Measurements from ENCODE around the gene SUV39H1. TPM values are rescaled to one million over a fixed set of nuclear protein-coding genes. Genes with fewer than 3 reads are reported as not detected.

SUV39H1 gene
- total and polyA plus RNA-seq, 2 of the 13 experiments (the other 11 are each of a cell fraction or from before 2014, with no cell fraction given), result 5.2 to 10.1 TPM

DNA sequence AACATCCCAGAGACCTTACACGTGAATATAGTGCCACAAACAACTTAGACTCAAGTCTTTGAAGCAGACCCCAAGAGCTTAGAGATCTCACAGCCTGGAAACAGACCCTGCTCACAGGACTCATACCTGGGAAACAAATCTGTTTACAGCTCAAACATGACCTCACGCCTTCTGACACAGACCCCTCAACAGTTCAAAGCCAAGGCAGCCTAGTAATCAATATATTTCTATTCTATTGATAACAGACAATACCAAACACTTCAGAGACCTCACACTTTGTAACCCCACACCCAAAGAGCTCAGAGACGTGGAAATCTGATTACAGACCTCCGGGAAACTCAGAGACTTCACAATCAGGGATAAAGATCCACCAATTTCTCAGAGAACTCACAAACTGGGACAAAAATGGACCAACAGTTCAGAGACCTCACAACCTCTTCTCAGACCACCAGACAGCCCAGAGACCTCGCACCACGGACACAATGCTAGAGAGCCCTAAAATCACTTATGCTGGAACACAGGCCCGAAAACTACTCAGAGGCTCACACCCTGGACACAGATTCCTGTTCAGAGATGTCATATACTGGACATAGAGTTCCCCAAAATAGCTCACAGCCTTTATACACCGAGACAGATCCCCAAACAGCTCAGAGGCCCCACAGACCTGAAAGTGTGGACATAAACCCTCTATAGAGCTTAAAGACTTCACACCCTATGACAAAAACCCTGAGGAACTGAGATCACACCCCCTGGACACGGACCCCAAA lies 14.8 kb downstream of the SUV39H1 start (continued):
- TF ChIP-seq, protein P1, sequence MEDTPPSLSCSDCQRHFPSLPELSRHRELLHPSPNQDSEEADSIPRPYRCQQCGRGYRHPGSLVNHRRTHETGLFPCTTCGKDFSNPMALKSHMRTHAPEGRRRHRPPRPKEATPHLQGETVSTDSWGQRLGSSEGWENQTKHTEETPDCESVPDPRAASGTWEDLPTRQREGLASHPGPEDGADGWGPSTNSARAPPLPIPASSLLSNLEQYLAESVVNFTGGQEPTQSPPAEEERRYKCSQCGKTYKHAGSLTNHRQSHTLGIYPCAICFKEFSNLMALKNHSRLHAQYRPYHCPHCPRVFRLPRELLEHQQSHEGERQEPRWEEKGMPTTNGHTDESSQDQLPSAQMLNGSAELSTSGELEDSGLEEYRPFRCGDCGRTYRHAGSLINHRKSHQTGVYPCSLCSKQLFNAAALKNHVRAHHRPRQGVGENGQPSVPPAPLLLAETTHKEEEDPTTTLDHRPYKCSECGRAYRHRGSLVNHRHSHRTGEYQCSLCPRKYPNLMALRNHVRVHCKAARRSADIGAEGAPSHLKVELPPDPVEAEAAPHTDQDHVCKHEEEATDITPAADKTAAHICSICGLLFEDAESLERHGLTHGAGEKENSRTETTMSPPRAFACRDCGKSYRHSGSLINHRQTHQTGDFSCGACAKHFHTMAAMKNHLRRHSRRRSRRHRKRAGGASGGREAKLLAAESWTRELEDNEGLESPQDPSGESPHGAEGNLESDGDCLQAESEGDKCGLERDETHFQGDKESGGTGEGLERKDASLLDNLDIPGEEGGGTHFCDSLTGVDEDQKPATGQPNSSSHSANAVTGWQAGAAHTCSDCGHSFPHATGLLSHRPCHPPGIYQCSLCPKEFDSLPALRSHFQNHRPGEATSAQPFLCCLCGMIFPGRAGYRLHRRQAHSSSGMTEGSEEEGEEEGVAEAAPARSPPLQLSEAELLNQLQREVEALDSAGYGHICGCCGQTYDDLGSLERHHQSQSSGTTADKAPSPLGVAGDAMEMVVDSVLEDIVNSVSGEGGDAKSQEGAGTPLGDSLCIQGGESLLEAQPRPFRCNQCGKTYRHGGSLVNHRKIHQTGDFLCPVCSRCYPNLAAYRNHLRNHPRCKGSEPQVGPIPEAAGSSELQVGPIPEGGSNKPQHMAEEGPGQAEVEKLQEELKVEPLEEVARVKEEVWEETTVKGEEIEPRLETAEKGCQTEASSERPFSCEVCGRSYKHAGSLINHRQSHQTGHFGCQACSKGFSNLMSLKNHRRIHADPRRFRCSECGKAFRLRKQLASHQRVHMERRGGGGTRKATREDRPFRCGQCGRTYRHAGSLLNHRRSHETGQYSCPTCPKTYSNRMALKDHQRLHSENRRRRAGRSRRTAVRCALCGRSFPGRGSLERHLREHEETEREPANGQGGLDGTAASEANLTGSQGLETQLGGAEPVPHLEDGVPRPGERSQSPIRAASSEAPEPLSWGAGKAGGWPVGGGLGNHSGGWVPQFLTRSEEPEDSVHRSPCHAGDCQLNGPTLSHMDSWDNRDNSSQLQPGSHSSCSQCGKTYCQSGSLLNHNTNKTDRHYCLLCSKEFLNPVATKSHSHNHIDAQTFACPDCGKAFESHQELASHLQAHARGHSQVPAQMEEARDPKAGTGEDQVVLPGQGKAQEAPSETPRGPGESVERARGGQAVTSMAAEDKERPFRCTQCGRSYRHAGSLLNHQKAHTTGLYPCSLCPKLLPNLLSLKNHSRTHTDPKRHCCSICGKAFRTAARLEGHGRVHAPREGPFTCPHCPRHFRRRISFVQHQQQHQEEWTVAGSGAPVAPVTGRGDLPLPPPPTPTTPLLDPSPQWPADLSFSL (CRISPR knock-in tag; IDR thresholded peaks at IDR 0.05), result no peak
- TF ChIP-seq ONECUT2 (CRISPR knock-in tag; IDR thresholded peaks at IDR 0.05), result peak; percentile 68
- TF ChIP-seq, protein P2, sequence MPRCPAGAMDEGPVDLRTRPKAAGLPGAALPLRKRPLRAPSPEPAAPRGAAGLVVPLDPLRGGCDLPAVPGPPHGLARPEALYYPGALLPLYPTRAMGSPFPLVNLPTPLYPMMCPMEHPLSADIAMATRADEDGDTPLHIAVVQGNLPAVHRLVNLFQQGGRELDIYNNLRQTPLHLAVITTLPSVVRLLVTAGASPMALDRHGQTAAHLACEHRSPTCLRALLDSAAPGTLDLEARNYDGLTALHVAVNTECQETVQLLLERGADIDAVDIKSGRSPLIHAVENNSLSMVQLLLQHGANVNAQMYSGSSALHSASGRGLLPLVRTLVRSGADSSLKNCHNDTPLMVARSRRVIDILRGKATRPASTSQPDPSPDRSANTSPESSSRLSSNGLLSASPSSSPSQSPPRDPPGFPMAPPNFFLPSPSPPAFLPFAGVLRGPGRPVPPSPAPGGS (CRISPR knock-in tag; IDR thresholded peaks at IDR 0.05), result no peak
- TF ChIP-seq, protein P3, sequence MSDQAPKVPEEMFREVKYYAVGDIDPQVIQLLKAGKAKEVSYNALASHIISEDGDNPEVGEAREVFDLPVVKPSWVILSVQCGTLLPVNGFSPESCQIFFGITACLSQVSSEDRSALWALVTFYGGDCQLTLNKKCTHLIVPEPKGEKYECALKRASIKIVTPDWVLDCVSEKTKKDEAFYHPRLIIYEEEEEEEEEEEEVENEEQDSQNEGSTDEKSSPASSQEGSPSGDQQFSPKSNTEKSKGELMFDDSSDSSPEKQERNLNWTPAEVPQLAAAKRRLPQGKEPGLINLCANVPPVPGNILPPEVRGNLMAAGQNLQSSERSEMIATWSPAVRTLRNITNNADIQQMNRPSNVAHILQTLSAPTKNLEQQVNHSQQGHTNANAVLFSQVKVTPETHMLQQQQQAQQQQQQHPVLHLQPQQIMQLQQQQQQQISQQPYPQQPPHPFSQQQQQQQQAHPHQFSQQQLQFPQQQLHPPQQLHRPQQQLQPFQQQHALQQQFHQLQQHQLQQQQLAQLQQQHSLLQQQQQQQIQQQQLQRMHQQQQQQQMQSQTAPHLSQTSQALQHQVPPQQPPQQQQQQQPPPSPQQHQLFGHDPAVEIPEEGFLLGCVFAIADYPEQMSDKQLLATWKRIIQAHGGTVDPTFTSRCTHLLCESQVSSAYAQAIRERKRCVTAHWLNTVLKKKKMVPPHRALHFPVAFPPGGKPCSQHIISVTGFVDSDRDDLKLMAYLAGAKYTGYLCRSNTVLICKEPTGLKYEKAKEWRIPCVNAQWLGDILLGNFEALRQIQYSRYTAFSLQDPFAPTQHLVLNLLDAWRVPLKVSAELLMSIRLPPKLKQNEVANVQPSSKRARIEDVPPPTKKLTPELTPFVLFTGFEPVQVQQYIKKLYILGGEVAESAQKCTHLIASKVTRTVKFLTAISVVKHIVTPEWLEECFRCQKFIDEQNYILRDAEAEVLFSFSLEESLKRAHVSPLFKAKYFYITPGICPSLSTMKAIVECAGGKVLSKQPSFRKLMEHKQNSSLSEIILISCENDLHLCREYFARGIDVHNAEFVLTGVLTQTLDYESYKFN (CRISPR knock-in tag; conservative IDR thresholded peaks at IDR 0.05), result peak; percentile 59; the same call in 1 of the 2 replicates
- no peak for TF ChIP-seq ZNF546 (CRISPR knock-in tag; conservative IDR thresholded peaks at IDR 0.05)
- no peak for TF ChIP-seq EHMT2 (IDR thresholded peaks at IDR 0.05; ENCODE audit: borderline replicate concordance, low read depth, low read length)
- TF ChIP-seq, protein P4, sequence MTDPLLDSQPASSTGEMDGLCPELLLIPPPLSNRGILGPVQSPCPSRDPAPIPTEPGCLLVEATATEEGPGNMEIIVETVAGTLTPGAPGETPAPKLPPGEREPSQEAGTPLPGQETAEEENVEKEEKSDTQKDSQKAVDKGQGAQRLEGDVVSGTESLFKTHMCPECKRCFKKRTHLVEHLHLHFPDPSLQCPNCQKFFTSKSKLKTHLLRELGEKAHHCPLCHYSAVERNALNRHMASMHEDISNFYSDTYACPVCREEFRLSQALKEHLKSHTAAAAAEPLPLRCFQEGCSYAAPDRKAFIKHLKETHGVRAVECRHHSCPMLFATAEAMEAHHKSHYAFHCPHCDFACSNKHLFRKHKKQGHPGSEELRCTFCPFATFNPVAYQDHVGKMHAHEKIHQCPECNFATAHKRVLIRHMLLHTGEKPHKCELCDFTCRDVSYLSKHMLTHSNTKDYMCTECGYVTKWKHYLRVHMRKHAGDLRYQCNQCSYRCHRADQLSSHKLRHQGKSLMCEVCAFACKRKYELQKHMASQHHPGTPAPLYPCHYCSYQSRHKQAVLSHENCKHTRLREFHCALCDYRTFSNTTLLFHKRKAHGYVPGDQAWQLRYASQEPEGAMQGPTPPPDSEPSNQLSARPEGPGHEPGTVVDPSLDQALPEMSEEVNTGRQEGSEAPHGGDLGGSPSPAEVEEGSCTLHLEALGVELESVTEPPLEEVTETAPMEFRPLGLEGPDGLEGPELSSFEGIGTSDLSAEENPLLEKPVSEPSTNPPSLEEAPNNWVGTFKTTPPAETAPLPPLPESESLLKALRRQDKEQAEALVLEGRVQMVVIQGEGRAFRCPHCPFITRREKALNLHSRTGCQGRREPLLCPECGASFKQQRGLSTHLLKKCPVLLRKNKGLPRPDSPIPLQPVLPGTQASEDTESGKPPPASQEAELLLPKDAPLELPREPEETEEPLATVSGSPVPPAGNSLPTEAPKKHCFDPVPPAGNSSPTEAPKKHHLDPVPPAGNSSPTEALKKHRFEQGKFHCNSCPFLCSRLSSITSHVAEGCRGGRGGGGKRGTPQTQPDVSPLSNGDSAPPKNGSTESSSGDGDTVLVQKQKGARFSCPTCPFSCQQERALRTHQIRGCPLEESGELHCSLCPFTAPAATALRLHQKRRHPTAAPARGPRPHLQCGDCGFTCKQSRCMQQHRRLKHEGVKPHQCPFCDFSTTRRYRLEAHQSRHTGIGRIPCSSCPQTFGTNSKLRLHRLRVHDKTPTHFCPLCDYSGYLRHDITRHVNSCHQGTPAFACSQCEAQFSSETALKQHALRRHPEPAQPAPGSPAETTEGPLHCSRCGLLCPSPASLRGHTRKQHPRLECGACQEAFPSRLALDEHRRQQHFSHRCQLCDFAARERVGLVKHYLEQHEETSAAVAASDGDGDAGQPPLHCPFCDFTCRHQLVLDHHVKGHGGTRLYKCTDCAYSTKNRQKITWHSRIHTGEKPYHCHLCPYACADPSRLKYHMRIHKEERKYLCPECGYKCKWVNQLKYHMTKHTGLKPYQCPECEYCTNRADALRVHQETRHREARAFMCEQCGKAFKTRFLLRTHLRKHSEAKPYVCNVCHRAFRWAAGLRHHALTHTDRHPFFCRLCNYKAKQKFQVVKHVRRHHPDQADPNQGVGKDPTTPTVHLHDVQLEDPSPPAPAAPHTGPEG (CRISPR knock-in tag; IDR thresholded peaks at IDR 0.05), result no peak
- TF ChIP-seq ZNF121 (CRISPR knock-in tag; IDR thresholded peaks at IDR 0.05), result no peak
- TF ChIP-seq ZNF383 (CRISPR knock-in tag; IDR thresholded peaks at IDR 0.05; ENCODE audit: borderline replicate concordance), result no peak
- TF ChIP-seq ZC3H13 (CRISPR knock-in tag; IDR thresholded peaks at IDR 0.05), result no peak
